PFSK-1 (cell line): ENCODE data around the gene IGF2BP1.

ENCODE experiments used
- POLR2AphosphoS5 ChIP-seq: IDR thresholded peaks from 2 replicates; pipeline ENCODE4 v1.6.1; 2012; ENCODE audit warnings: low read depth, mild to moderate bottlenecking, control low read depth, low read length, moderate library complexity
- REST ChIP-seq, 2 experiments: IDR thresholded peaks; 2 replicates each; pipeline versions ENCODE4 v1.6.1 to v1.8.0; 2011 to 2012; ENCODE audit warnings: low read depth in 2 of 2, low read length in 2 of 2, control low read depth in 1 of 2, inconsistent platforms in 1 of 2, mild to moderate bottlenecking in 1 of 2, moderate library complexity in 1 of 2; ENCODE audit not compliant: insufficient read depth in 1 of 2
- SIN3A ChIP-seq: IDR thresholded peaks from 2 replicates; pipeline ENCODE4 v1.6.1; 2012; ENCODE audit warnings: mild to moderate bottlenecking, low read length, moderate library complexity, borderline replicate concordance; ENCODE audit not compliant: insufficient read depth
- TAF1 ChIP-seq: IDR thresholded peaks from 2 replicates; pipeline ENCODE4 v1.6.1; 2012; ENCODE audit warnings: low read length, control low read depth, borderline replicate concordance; ENCODE audit not compliant: insufficient read depth

- TF ChIP-seq POLR2AphosphoS5 (no peak), TAF1 (no peak), REST (IDR thresholded peaks at IDR 0.05; ENCODE audit: insufficient read depth in 1 of 2, low read depth in 2 of 2, low read length in 2 of 2) (no peak), SIN3A (no peak)
Measured at GRCh38 chr17:48985436-48986245, 11.5 kb upstream of the IGF2BP1 start.
